Right lobe of liver (tissue), 6 donors: Measurements from ENCODE around the gene KRTAP10-11. TPM values are rescaled to one million over a fixed set of nuclear protein-coding genes. Genes with fewer than 3 reads are reported as not detected.

Source experiments
- ATAC-seq, 4 donors: fragments of 200-7000 bp; cut with Tn5 transposase; one replicate each; pipeline ENCODE4 v1.9.1; 2020; ENCODE audit warnings: mild to moderate bottlenecking in 4 of 4, moderate library complexity in 4 of 4
- DNase-seq, 3 donors: peaks; one replicate each; pipeline ENCODE4 v3.0.0-alpha.2; 2020
- H3K27ac ChIP-seq, 3 donors: fragments of 200-600 bp; one replicate each; pipeline ENCODE4 v1.8.0; 2022
- H3K27me3 ChIP-seq, 2 donors: fragments of 200-600 bp; one replicate each; pipeline ENCODE4 v1.8.0; 2022
- H3K36me3 ChIP-seq, 4 donors: fragments of 200-600 bp; sonication (generic) in 1 of 4; one replicate each; pipeline versions ENCODE4 v1.5.1 to v1.8.0; 2017 to 2022; ENCODE audit warnings: control low read depth in 1 of 4
- H3K4me1 ChIP-seq, 4 donors: fragments of 200-600 bp; sonication (generic) in 1 of 4; one replicate each; pipeline versions ENCODE4 v1.5.1 to v1.8.0; 2017 to 2022; ENCODE audit warnings: control low read depth in 1 of 4
- H3K4me3 ChIP-seq, 3 donors: fragments of 200-600 bp; one replicate each; pipeline ENCODE4 v1.8.0; 2022
- H3K9me3 ChIP-seq, 4 donors: fragments of 200-600 bp; sonication (generic) in 1 of 4; one replicate each; pipeline versions ENCODE4 v1.5.1 to v1.8.0; 2017 to 2022; ENCODE audit warnings: control low read depth in 1 of 4
- CTCF ChIP-seq, 4 donors: fragments of 200-600 bp in 3 of 4; fragments of 450-650 bp in 1 of 4; IDR thresholded peaks; one replicate each; pipeline versions ENCODE4 v1.5.1 to v1.8.0; 2016 to 2022; ENCODE audit warnings: antibody characterized with exemption in 4 of 4, mild to moderate bottlenecking in 2 of 4
- POLR2A ChIP-seq: fragments of 450-650 bp; IDR thresholded peaks from one replicate; pipeline ENCODE4 v1.6.1; 2017; ENCODE audit warnings: antibody characterized with exemption, mild to moderate bottlenecking
- WGBS: methylation state at CpG from one replicate; pipeline ENCODE4 v1.1.6; 2018; ENCODE audit warnings: low coverage, low lambda C conversion rate; ENCODE audit not compliant: insufficient coverage; ENCODE audit errors: missing lambda C conversion rate; 5-methylcytosine and 5-hydroxymethylcytosine counted together
- intact Hi-C, 2 donors: fragments of 100-400 bp; cut with DNase I; formaldehyde crosslinking; loops; one replicate each; pipeline versions ENCODE4 v1.11.2 to v1.14.1; 2022
- total RNA-seq, 6 experiments: library from RNA; depleted of rRNA in 2 of 6; stranded (reverse); fragments of >200 nt in 2 of 6; fragmentation: NEBNext Ultra II Directional in 3 of 6; extraction: Animal tissue kit (Norgen Biotek cat#: 25700) in 3 of 6; gene quantifications; one replicate each; pipeline versions ENCODE4 v1.1.0 to v1.2.4, GENCODE V29; 2016 to 2023
- donor health status: DM: no; HTN: yes; CAD: no.
- donor health status: DM: no; HTN: no; CAD: no.
- donor health status: DM: no; HTN: no; CAD: no.
- donor health status: DM: no; HTN: yes; CAD: no.
- donor health status: DM: no; HTN: yes; CAD: no.

KRTAP10-11 gene
- total RNA-seq, 6 experiments from 2014 or later, result not detected

- peak in 1 of 4 donors; percentile 39 for ATAC-seq
- Histone ChIP-seq H3K4me1 (no peaks in the 10 kb centered on the region), H3K4me3 (no peak within 1 kb of the TSS), H3K27ac (no peak within 1 kb of the TSS), H3K9me3 (no peaks in the 10 kb centered on the region), H3K36me3 (no peaks in the 10 kb centered on the region), H3K27me3 (no peaks in the 10 kb centered on the region)
- DNase-seq, result no peak
- TF ChIP-seq CTCF (IDR thresholded peaks at IDR 0.05), result no peak
- TF ChIP-seq POLR2A, result no peak
- WGBS, result 55% methylated on average over 2 of the region's 19 CpGs
- intact Hi-C loops, result no loop called here
Observed at GRCh38 chr21:44666401-44667320, 20.4 kb downstream of the KRTAP10-11 start, which contains the start of gene KRTAP12-2. TSS of gene KRTAP12-2 (minus strand) at chr21:44666927. CDS start at chr21:44666886, 41 bp downstream.

- no peak for TF ChIP-seq POLR2A
- TF ChIP-seq CTCF (IDR thresholded peaks at IDR 0.05), result no peak
- no peak for DNase-seq
- no peak overlapping the region for H3K27ac ChIP-seq
- intact Hi-C loops, result no loop called here
- H3K9me3 ChIP-seq, result no peaks in the 10 kb centered on the region
- H3K36me3 ChIP-seq, result no peaks in the 10 kb centered on the region
- WGBS, result 44% methylated on average over 1 of the region's 1 CpG
- H3K4me3 ChIP-seq, result no peak overlapping the region
- no peaks in the 10 kb centered on the region for H3K4me1 ChIP-seq
- H3K27me3 ChIP-seq, result no peaks in the 10 kb centered on the region
- no peak for ATAC-seq
Observed at GRCh38 chr21:44667612-44668011, 21.4 kb downstream of the KRTAP10-11 start.

GRCh38 chr21:44670642-44671432, 24.6 kb downstream of the KRTAP10-11 start:
- Histone ChIP-seq H3K27ac (no peak overlapping the region), H3K9me3 (peaks cover 0 to 4% (median 0%) of the 10 kb centered on the region in 4 donors), H3K4me1 (no peaks in the 10 kb centered on the region), H3K27me3 (no peaks in the 10 kb centered on the region), H3K36me3 (no peaks in the 10 kb centered on the region), H3K4me3 (no peak overlapping the region)
- intact Hi-C loops, result no loop called here
- DNase-seq (no peak), ATAC-seq (no peak)
- no peak for TF ChIP-seq POLR2A
- 49% methylated on average over 3 of the region's 3 CpGs for WGBS

GRCh38 chr21:44671911-44672310, 25.7 kb downstream of the KRTAP10-11 start:
- H3K27me3 ChIP-seq, result no peaks in the 10 kb centered on the region
- intact Hi-C loops, result no loop called here
- ATAC-seq (no peak), DNase-seq (no peak)
- no peak overlapping the region for H3K27ac ChIP-seq
- no peak for TF ChIP-seq CTCF (IDR thresholded peaks at IDR 0.05)
- TF ChIP-seq POLR2A, result no peak
- H3K9me3 ChIP-seq, result peaks cover 0 to 4% (median 0%) of the 10 kb centered on the region in 4 donors
- no CpG with 5 or more reads among the region's 1 CpG for WGBS
- no peaks in the 10 kb centered on the region for H3K36me3 ChIP-seq
- H3K4me3 ChIP-seq, result no peak overlapping the region
- no peaks in the 10 kb centered on the region for H3K4me1 ChIP-seq
